DOHH2 (cell line): ENCODE data around the gene SLC9A7.

Experiments
- H3F3A ChIP-seq: fragments of 200-600 bp; sonication (generic), shearing (Covaris generic); 2 replicates; pipeline ENCODE4 v1.6.0; 2016; ENCODE audit warnings: antibody characterized with exemption, mild to moderate bottlenecking; ENCODE audit not compliant: control insufficient read depth, insufficient read depth
- H3K27ac ChIP-seq: fragments of 200-600 bp; sonication (generic); 2 replicates; pipeline ENCODE4 v1.5.1; 2014; ENCODE audit warnings: low read depth, mild to moderate bottlenecking, low read length, moderate library complexity
- H3K27me3 ChIP-seq: fragments of 200-600 bp; sonication (generic); 2 replicates; pipeline ENCODE4 v1.6.1; 2014; ENCODE audit warnings: mild to moderate bottlenecking, low read length, mixed read lengths; ENCODE audit not compliant: control insufficient read depth
- H3K36me3 ChIP-seq: fragments of 200-600 bp; sonication (generic); 2 replicates; pipeline ENCODE4 v1.6.1; 2014; ENCODE audit warnings: mild to moderate bottlenecking, low read length, moderate library complexity, mixed read lengths; ENCODE audit not compliant: control insufficient read depth
- H3K4me1 ChIP-seq: fragments of 200-600 bp; sonication (generic); 2 replicates; pipeline ENCODE4 v1.6.1; 2014; ENCODE audit warnings: mild to moderate bottlenecking, low read length, mixed read lengths; ENCODE audit not compliant: control insufficient read depth
- H3K4me2 ChIP-seq: fragments of 200-600 bp; sonication (generic); 2 replicates; pipeline ENCODE4 v1.6.0; 2014; ENCODE audit warnings: mild to moderate bottlenecking, low read length, moderate library complexity
- H3K4me3 ChIP-seq: fragments of 200-600 bp; sonication (generic); 2 replicates; pipeline ENCODE4 v1.5.1; 2014; ENCODE audit warnings: mild to moderate bottlenecking, low read length, mixed read lengths
- H3K79me2 ChIP-seq: fragments of 200-600 bp; sonication (generic); 2 replicates; pipeline ENCODE4 v1.6.1; 2014; ENCODE audit warnings: mild to moderate bottlenecking, low read length, mixed read lengths; ENCODE audit not compliant: control insufficient read depth
- H3K9me2 ChIP-seq: fragments of 200-600 bp; sonication (generic); replicated peaks from 2 replicates; pipeline ENCODE4 v1.6.1; 2014; ENCODE audit warnings: mild to moderate bottlenecking, low read length, mixed read lengths; ENCODE audit not compliant: control insufficient read depth
- H3K9me3 ChIP-seq: fragments of 200-600 bp; sonication (generic); 2 replicates; pipeline ENCODE4 v1.6.1; 2014; ENCODE audit warnings: antibody characterized with exemption, low read length, mixed read lengths; ENCODE audit not compliant: control insufficient read depth, insufficient read depth
- H4K20me1 ChIP-seq: fragments of 200-600 bp; sonication (generic); 2 replicates; pipeline ENCODE4 v1.6.0; 2014; ENCODE audit warnings: low read depth, mild to moderate bottlenecking, antibody characterized with exemption, low read length, moderate library complexity; ENCODE audit not compliant: control insufficient read depth, insufficient read depth
- EZH2phosphoT487 ChIP-seq: fragments of 200-600 bp; sonication (generic); IDR thresholded peaks from 2 replicates; pipeline ENCODE4 v1.6.1; 2017; ENCODE audit warnings: borderline replicate concordance, mild to moderate bottlenecking, antibody characterized with exemption, low read length, moderate library complexity, mixed read lengths
- TF ChIP-seq, protein P1 (sequence below): fragments of 200-600 bp; sonication (generic); IDR thresholded peaks from one replicate; pipeline ENCODE4 v1.5.1; 2014; ENCODE audit warnings: antibody characterized with exemption, mild to moderate bottlenecking, low read depth, low read length; ENCODE audit not compliant: poor library complexity, severe bottlenecking

Gene SLC9A7

DNA sequence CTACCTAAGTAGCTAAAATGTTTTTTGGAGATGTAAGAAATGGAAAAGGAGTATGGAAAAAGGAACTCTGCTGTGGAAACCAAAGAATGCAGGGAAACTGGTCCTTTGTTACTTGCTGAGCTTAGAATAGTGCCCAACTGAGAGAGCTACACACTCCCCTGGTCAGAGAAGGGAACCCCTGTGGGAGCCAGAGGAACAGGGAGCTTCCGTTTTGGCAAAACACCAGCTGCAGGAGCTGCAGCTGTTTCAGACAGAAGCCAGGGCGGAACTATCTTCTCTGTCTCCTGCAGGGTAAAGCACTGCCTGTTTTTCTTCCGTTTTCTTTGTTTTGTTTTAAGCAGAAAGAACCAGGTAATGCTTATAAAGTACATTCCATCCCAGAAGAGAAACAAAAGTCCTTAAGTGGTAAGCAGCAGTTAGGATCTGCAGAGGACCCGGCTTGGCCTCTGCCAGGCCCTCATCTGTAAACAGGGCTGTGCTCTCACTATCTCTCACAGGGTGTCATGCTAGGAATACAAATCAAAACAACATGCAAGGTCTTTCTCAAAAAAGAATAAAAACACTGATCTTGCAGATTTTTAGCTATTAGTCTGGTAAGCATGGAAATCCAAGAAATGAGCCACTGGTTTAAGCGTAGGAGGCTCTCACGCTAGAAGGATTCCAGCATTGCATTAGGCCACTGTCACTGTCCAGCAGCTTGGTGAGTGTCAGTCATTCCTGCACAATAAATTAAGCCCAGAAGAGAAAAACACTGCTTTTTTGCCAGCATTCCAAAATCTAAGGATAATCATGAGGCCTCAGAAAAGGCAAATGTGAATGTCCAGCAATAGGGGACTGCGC is 109.3 kb downstream of the SLC9A7 start:
- Histone ChIP-seq H3K4me3 (no peak overlapping the region), H4K20me1 (no peaks in the 10 kb centered on the region), H3K4me2 (no peak overlapping the region), H3K27me3 (no peaks in the 10 kb centered on the region), H3K27ac (no peak overlapping the region), H3K9me2 (no peaks in the 10 kb centered on the region), H3K79me2 (no peaks in the 10 kb centered on the region), H3K4me1 (no peaks in the 10 kb centered on the region), H3F3A (no peaks in the 10 kb centered on the region), H3K9me3 (no peaks in the 10 kb centered on the region), H3K36me3 (no peaks in the 10 kb centered on the region)
- no peak for TF ChIP-seq EZH2phosphoT487
- TF ChIP-seq, protein P1, sequence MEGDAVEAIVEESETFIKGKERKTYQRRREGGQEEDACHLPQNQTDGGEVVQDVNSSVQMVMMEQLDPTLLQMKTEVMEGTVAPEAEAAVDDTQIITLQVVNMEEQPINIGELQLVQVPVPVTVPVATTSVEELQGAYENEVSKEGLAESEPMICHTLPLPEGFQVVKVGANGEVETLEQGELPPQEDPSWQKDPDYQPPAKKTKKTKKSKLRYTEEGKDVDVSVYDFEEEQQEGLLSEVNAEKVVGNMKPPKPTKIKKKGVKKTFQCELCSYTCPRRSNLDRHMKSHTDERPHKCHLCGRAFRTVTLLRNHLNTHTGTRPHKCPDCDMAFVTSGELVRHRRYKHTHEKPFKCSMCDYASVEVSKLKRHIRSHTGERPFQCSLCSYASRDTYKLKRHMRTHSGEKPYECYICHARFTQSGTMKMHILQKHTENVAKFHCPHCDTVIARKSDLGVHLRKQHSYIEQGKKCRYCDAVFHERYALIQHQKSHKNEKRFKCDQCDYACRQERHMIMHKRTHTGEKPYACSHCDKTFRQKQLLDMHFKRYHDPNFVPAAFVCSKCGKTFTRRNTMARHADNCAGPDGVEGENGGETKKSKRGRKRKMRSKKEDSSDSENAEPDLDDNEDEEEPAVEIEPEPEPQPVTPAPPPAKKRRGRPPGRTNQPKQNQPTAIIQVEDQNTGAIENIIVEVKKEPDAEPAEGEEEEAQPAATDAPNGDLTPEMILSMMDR, result no peak

DNA sequence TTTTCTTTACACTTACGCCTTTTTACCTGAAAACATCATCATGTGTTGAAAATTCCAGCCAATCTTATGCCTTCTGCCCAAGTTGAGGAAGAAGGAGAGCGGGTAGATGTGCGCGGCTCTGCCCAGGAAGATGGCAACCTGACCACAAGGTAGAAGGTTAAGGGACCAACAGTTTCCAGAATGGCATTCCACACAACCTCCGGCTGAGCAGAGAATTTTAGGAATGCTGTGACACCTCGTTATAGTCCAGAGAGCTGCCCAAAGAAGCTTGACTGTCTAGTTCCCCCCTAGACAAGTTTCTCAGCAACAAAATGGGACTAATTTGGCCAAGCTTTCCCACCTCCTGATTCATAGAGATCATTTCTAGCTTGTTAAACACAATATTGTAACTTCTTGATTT is 110.3 kb downstream of the SLC9A7 start:
- Histone ChIP-seq H3K4me2 (no peak overlapping the region), H3K27ac (no peak overlapping the region), H4K20me1 (no peaks in the 10 kb centered on the region), H3K9me3 (no peaks in the 10 kb centered on the region), H3F3A (no peaks in the 10 kb centered on the region), H3K36me3 (no peaks in the 10 kb centered on the region), H3K4me1 (no peaks in the 10 kb centered on the region), H3K27me3 (no peaks in the 10 kb centered on the region), H3K79me2 (no peaks in the 10 kb centered on the region), H3K4me3 (no peak overlapping the region), H3K9me2 (no peaks in the 10 kb centered on the region)
- no peak for TF ChIP-seq EZH2phosphoT487
- TF ChIP-seq, protein P1, result no peak

DNA sequence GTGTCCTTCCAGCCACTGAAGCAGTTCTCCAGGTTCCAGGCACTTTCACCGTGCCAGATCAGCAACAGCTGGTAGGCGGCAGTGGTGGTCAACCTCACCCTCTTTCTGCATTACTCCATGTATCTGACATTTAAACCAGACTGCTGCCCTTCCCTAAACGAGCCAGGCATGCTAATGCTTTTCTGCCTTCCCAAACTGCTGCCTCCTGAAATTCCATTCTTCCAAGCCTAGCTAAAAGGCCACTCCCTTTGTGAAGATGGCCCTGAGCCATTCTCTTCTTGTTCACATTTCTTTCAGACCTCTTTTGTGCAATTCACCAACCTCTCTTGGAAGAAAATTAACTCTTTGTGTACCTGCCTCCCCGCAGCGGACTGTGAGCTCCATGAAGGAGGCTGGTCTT is 111.7 kb downstream of the SLC9A7 start:
- no peak for TF ChIP-seq EZH2phosphoT487
- H4K20me1 ChIP-seq, result no peaks in the 10 kb centered on the region
- no peaks in the 10 kb centered on the region for H3K27me3 ChIP-seq
- no peaks in the 10 kb centered on the region for H3K4me1 ChIP-seq
- H3K9me2 ChIP-seq, result no peaks in the 10 kb centered on the region
- H3K79me2 ChIP-seq, result no peaks in the 10 kb centered on the region
- H3F3A ChIP-seq, result no peaks in the 10 kb centered on the region
- no peak overlapping the region for H3K4me2 ChIP-seq
- H3K4me3 ChIP-seq, result no peak overlapping the region
- no peaks in the 10 kb centered on the region for H3K9me3 ChIP-seq
- no peak overlapping the region for H3K27ac ChIP-seq
- no peaks in the 10 kb centered on the region for H3K36me3 ChIP-seq

DNA sequence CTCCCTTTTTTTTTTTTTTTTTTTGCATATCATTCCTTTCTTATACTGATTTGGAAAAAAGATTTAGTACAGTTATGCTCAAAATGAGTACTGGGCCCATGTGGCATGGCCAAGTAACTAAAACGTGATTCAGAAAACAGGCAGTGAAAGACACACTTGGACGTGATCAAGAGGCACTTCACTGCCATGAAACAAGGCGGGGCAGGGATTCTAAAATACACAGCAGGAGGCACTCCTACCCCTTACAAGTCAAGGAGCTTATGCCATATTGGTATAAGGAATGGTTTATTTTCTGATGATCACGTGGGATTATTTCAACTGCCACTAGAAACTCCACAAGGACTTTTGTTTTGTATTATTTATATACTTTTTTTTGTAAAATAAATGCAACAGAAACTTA is 113.3 kb downstream of the SLC9A7 start:
- H3K36me3 ChIP-seq, result no peaks in the 10 kb centered on the region
- no peaks in the 10 kb centered on the region for H3K27me3 ChIP-seq
- no peaks in the 10 kb centered on the region for H3K9me2 ChIP-seq
- no peak overlapping the region for H3K4me3 ChIP-seq
- no peaks in the 10 kb centered on the region for H3F3A ChIP-seq
- TF ChIP-seq, protein P1, result no peak
- no peak for TF ChIP-seq EZH2phosphoT487
- no peaks in the 10 kb centered on the region for H3K79me2 ChIP-seq
- no peaks in the 10 kb centered on the region for H4K20me1 ChIP-seq
- no peaks in the 10 kb centered on the region for H3K9me3 ChIP-seq
- no peak overlapping the region for H3K4me2 ChIP-seq
- H3K27ac ChIP-seq, result no peak overlapping the region
- H3K4me1 ChIP-seq, result no peaks in the 10 kb centered on the region
